Psoas muscle (tissue), 8 donors: Measurements from ENCODE around the gene ZNF544. TPM values are rescaled to one million over a fixed set of nuclear protein-coding genes. Genes with fewer than 3 reads are reported as not detected.

Experiments used
- ATAC-seq, 4 donors: fragments of 200-7000 bp; cut with Tn5 transposase; one replicate each; pipeline ENCODE4 v1.9.1; 2020; ENCODE audit warnings: moderate library complexity in 3 of 4, mild to moderate bottlenecking in 2 of 4
- DNase-seq, 2 donors: peaks; one replicate each; pipeline ENCODE4 v3.0.0-alpha.2; 2020
- H3K27ac ChIP-seq: fragments of 200-600 bp; one replicate; pipeline ENCODE4 v1.8.0; 2022
- H3K27me3 ChIP-seq, 3 donors: fragments of 200-600 bp in 1 of 3; one replicate each; pipeline versions ENCODE4 v1.6.1 to v1.8.0; 2013 to 2022; ENCODE audit warnings: low read length in 2 of 3, mild to moderate bottlenecking in 2 of 3, moderate library complexity in 1 of 3; ENCODE audit not compliant: insufficient read depth in 3 of 3
- H3K36me3 ChIP-seq, 2 donors: fragments of 200-600 bp in 1 of 2; one replicate each; pipeline versions ENCODE4 v1.6.1 to v1.8.0; 2013 to 2022; ENCODE audit warnings: low read depth in 1 of 2, mild to moderate bottlenecking in 1 of 2, moderate library complexity in 1 of 2; ENCODE audit not compliant: insufficient read depth in 1 of 2
- H3K4me1 ChIP-seq: fragments of 200-600 bp; one replicate; pipeline ENCODE4 v1.8.0; 2022
- H3K4me3 ChIP-seq: fragments of 200-600 bp; one replicate; pipeline ENCODE4 v1.8.0; 2022; ENCODE audit warnings: mild to moderate bottlenecking
- H3K9me3 ChIP-seq: fragments of 200-600 bp; one replicate; pipeline ENCODE4 v1.8.0; 2022
- CTCF ChIP-seq: fragments of 200-600 bp; IDR thresholded peaks from one replicate; pipeline ENCODE4 v1.8.0; 2022; ENCODE audit warnings: antibody characterized with exemption
- WGBS, 3 donors: extraction: QIAGEN DNeasy Blood & Tissue Kit; methylation state at CpG; one replicate each; pipeline versions ENCODE4 v1.1.6 to v1.1.7; 2013; 5-methylcytosine and 5-hydroxymethylcytosine counted together
- intact Hi-C, 2 donors: fragments of 100-400 bp; cut with DNase I; formaldehyde crosslinking; loops; one replicate each; pipeline versions ENCODE4 v1.11.0 to v1.14.2; 2022
- polyA plus RNA-seq, 3 donors: library from polyadenylated mRNA; stranded (reverse); fragments of 200-250 nt; gene quantifications; one replicate each; pipeline ENCODE4 v1.2.3, GENCODE V29; 2013
- total RNA-seq, 4 donors: library from RNA; stranded (reverse); fragmentation: NEBNext Ultra II Directional in 2 of 4; extraction: Animal tissue kit (Norgen Biotek cat#: 25700) in 2 of 4; gene quantifications; one replicate each; pipeline versions ENCODE4 v1.2.1 to v1.2.4, GENCODE V29; 2021 to 2023
- donor health status: healthy with polysubstance abuse.
- donor health status: DM: no; HTN: no; CAD: no; lungs with moderate emphysema.
- donor health status: Bipolar disorder and iron deficiency.
- donor health status: healthy.
- donor health status: DM: yes; HTN: yes; CAD: no.
- donor health status: DM: no; HTN: no; CAD: no.
- donor health status: DM: no; HTN: no; CAD: no.
- donor health status: DM: yes; HTN: yes; CAD: no.

The ZNF544 gene
- total and polyA plus RNA-seq, 7 donors = 2.4 to 15.3 (median 5.1) TPM

GRCh38 chr19:58268344-58268743, 39.6 kb downstream of the ZNF544 start:
- intact Hi-C loops = no loop called here
- Histone ChIP-seq H3K36me3 (peaks cover 0 to under 1% of the 10 kb centered on the region in 2 donors), H3K9me3 (peaks cover 98% of the 10 kb centered on the region), H3K4me1 (no peaks in the 10 kb centered on the region), H3K27ac (no peak overlapping the region), H3K4me3 (no peak overlapping the region), H3K27me3 (no peaks in the 10 kb centered on the region)
- DNase-seq (no peak), ATAC-seq (no peak)
- 94 to 96% (median 94%) methylated on average over 3 of the region's 3 CpGs for WGBS, 3 donors
- TF ChIP-seq CTCF = no peak

- Histone ChIP-seq H3K4me1 (no peaks in the 10 kb centered on the region), H3K27me3 (no peaks in the 10 kb centered on the region), H3K36me3 (peaks cover 0 to 2% of the 10 kb centered on the region in 2 donors), H3K27ac (no peak overlapping the region), H3K9me3 (peaks cover 70% of the 10 kb centered on the region), H3K4me3 (no peak overlapping the region)
- 76 to 81% (median 80%) methylated on average over 2 of the region's 2 CpGs for WGBS, 3 donors
- DNase-seq (no peak), ATAC-seq (no peak)
- intact Hi-C loops = no loop called here
- no peak for TF ChIP-seq CTCF
Observed at GRCh38 chr19:58274771-58275201, 46.1 kb downstream of the ZNF544 start.

GRCh38 chr19:58275564-58275963, 46.9 kb downstream of the ZNF544 start:
- DNase-seq (no peak), ATAC-seq (no peak)
- H3K36me3 ChIP-seq = peaks cover 0 to 2% of the 10 kb centered on the region in 2 donors
- WGBS, 3 donors = 93 to 98% (median 96%) methylated on average over 3 of the region's 3 CpGs
- H3K27me3 ChIP-seq = no peaks in the 10 kb centered on the region
- H3K4me3 ChIP-seq = no peak overlapping the region
- H3K9me3 ChIP-seq = peaks cover 63% of the 10 kb centered on the region
- no peak for TF ChIP-seq CTCF
- intact Hi-C loops = no loop called here
- no peak overlapping the region for H3K27ac ChIP-seq
- H3K4me1 ChIP-seq = no peaks in the 10 kb centered on the region

- WGBS, 3 donors = 72 to 88% (median 77%) methylated on average over 7 of the region's 7 CpGs
- peaks cover 2% of the 10 kb centered on the region in 2 donors for H3K36me3 ChIP-seq
- no peak for ATAC-seq
- H3K4me3 ChIP-seq = no peak overlapping the region
- no peak overlapping the region for H3K27ac ChIP-seq
- no peak for TF ChIP-seq CTCF
- no peaks in the 10 kb centered on the region for H3K27me3 ChIP-seq
- no peak for DNase-seq
- H3K4me1 ChIP-seq = no peaks in the 10 kb centered on the region
- H3K9me3 ChIP-seq = peaks cover 46% of the 10 kb centered on the region
- intact Hi-C loops = no loop called here
Observed at GRCh38 chr19:58277197-58277596, 48.5 kb downstream of the ZNF544 start.
